HEK293 (cell line): Measurements from ENCODE around the gene RASSF1.

Experiments
- CTCF ChIA-PET: fragments of 350-600 bp; formaldehyde crosslinking; extraction: SDS; loops from one replicate; lab custom pipeline; 2021; ENCODE audit warnings: antibody characterized with exemption; lab: Yijun Ruan, JAX
- POLR2A ChIA-PET: fragments of 300-600 bp; formaldehyde crosslinking; extraction: SDS; loops from one replicate; lab custom pipeline; 2020; ENCODE audit warnings: antibody characterized with exemption, inconsistent platforms; lab: Yijun Ruan, JAX
- H3K27ac ChIP-seq: fragments of 200-500 bp; sonication (Bioruptor generic); 2 replicates; pipeline ENCODE4 v1.5.1; 2014; ENCODE audit warnings: low read depth, low read length, control low read depth, inconsistent platforms; ENCODE audit errors: extremely low read depth
- H3K36me3 ChIP-seq, 2 experiments: fragments of 200-500 bp in 1 of 2; sonication (Bioruptor generic) in 1 of 2; 1 replicate in 1 of 2; 2 replicates in 1 of 2; pipeline ENCODE4 v1.5.1; 2014 to 2017; ENCODE audit warnings: inconsistent platforms in 2 of 2, low read length in 2 of 2; ENCODE audit not compliant: control insufficient read depth in 2 of 2, insufficient read depth in 1 of 2
- H3K4me1 ChIP-seq: fragments of 200-500 bp; sonication (Bioruptor generic); 2 replicates; pipeline ENCODE4 v1.5.1; 2014; ENCODE audit warnings: mild to moderate bottlenecking, low read length, inconsistent platforms; ENCODE audit not compliant: control insufficient read depth, insufficient read depth
- H3K4me3 ChIP-seq: 2 replicates; pipeline ENCODE4 v1.5.1; 2011; ENCODE audit warnings: low read depth, mild to moderate bottlenecking, control low read depth, low read length, moderate library complexity
- H3K9me3 ChIP-seq: fragments of 200-500 bp; sonication (Bioruptor generic); 2 replicates; pipeline ENCODE4 v1.5.1; 2014; ENCODE audit warnings: low read depth, low read length, inconsistent platforms; ENCODE audit not compliant: control insufficient read depth, insufficient read depth
- IKZF3 ChIP-seq: fragments of 450-650 bp; IDR thresholded peaks from 2 replicates; pipeline ENCODE4 v1.5.0; 2018; ENCODE audit warnings: missing biosample characterization, mild to moderate bottlenecking, missing genetic modification characterization, moderate library complexity
- KLF8 ChIP-seq: fragments of 450-650 bp; formaldehyde crosslinking; IDR thresholded peaks from 2 replicates; pipeline ENCODE4 v1.5.1; 2016; ENCODE audit warnings: missing biosample characterization, missing genetic modification characterization
- KLF9 ChIP-seq: fragments of 450-650 bp; formaldehyde crosslinking; IDR thresholded peaks from 2 replicates; pipeline ENCODE4 v1.5.1; 2016; ENCODE audit warnings: missing biosample characterization, missing genetic modification characterization, low read depth
- OVOL3 ChIP-seq: fragments of 450-650 bp; formaldehyde crosslinking; IDR thresholded peaks from 2 replicates; pipeline ENCODE4 v1.5.1; 2016; ENCODE audit warnings: missing biosample characterization, missing genetic modification characterization
- SP7 ChIP-seq: fragments of 450-650 bp; formaldehyde crosslinking; IDR thresholded peaks from 2 replicates; pipeline ENCODE4 v1.5.1; 2016; ENCODE audit warnings: missing biosample characterization, missing genetic modification characterization
- ZBTB17 ChIP-seq: fragments of 450-650 bp; formaldehyde crosslinking; IDR thresholded peaks from 2 replicates; pipeline ENCODE4 v1.5.1; 2016; ENCODE audit warnings: missing biosample characterization, missing genetic modification characterization
- ZBTB49 ChIP-seq: fragments of 450-650 bp; formaldehyde crosslinking; IDR thresholded peaks from 2 replicates; pipeline ENCODE4 v1.5.1; 2016; ENCODE audit warnings: missing biosample characterization, missing genetic modification characterization, low read depth
- ZFP69B ChIP-seq: fragments of 450-650 bp; formaldehyde crosslinking; IDR thresholded peaks from 2 replicates; pipeline ENCODE4 v1.5.1; 2016; ENCODE audit warnings: missing biosample characterization, missing genetic modification characterization
- ZNF157 ChIP-seq: fragments of 450-650 bp; formaldehyde crosslinking; IDR thresholded peaks from 2 replicates; pipeline ENCODE4 v1.5.1; 2016; ENCODE audit warnings: missing biosample characterization, missing genetic modification characterization
- ZNF214 ChIP-seq: fragments of 450-650 bp; formaldehyde crosslinking; IDR thresholded peaks from 2 replicates; pipeline ENCODE4 v1.5.1; 2017; ENCODE audit warnings: missing biosample characterization, mild to moderate bottlenecking, missing genetic modification characterization, borderline replicate concordance
- ZNF248 ChIP-seq: fragments of 450-650 bp; formaldehyde crosslinking; IDR thresholded peaks from 2 replicates; pipeline ENCODE4 v1.5.1; 2017; ENCODE audit warnings: missing biosample characterization, missing genetic modification characterization
- ZNF274 ChIP-seq, 2 experiments: fragments of 200-500 bp in 1 of 2; fragments of 450-650 bp in 1 of 2; sonication (Bioruptor generic) in 1 of 2; formaldehyde crosslinking in 1 of 2; IDR thresholded peaks; 2 replicates each; pipeline versions ENCODE4 v1.5.1 to v1.6.1; 2014 to 2016; ENCODE audit warnings: borderline replicate concordance in 1 of 2, inconsistent platforms in 1 of 2, low read length in 1 of 2, missing biosample characterization in 1 of 2, missing genetic modification characterization in 1 of 2
- ZNF335 ChIP-seq: fragments of 450-650 bp; formaldehyde crosslinking; conservative IDR thresholded peaks from 2 replicates; pipeline ENCODE4 v1.5.1; 2016; ENCODE audit warnings: missing biosample characterization, missing genetic modification characterization
- ZNF341 ChIP-seq: fragments of 450-650 bp; formaldehyde crosslinking; IDR thresholded peaks from 2 replicates; pipeline ENCODE4; 2016; ENCODE audit warnings: low read depth, missing biosample characterization, missing genetic modification characterization
- ZNF366 ChIP-seq: fragments of 450-650 bp; formaldehyde crosslinking; conservative IDR thresholded peaks from 2 replicates; pipeline ENCODE4 v1.5.1; 2016; ENCODE audit warnings: missing biosample characterization, missing genetic modification characterization
- ZNF37A ChIP-seq: fragments of 450-650 bp; IDR thresholded peaks from 2 replicates; pipeline ENCODE4 v1.5.1; 2018; ENCODE audit warnings: missing biosample characterization, missing genetic modification characterization
- ZNF514 ChIP-seq: fragments of 450-650 bp; formaldehyde crosslinking; IDR thresholded peaks from 2 replicates; pipeline ENCODE4 v1.5.1; 2016; ENCODE audit warnings: missing biosample characterization, missing genetic modification characterization
- ZNF521 ChIP-seq: fragments of 450-650 bp; formaldehyde crosslinking; IDR thresholded peaks from 2 replicates; pipeline ENCODE4 v1.5.1; 2017; ENCODE audit warnings: missing biosample characterization, mild to moderate bottlenecking, missing genetic modification characterization
- ZNF600 ChIP-seq: fragments of 450-650 bp; formaldehyde crosslinking; IDR thresholded peaks from 2 replicates; pipeline ENCODE4 v1.5.1; 2016; ENCODE audit warnings: missing biosample characterization, missing genetic modification characterization
- ZNF621 ChIP-seq: fragments of 450-650 bp; formaldehyde crosslinking; IDR thresholded peaks from 2 replicates; pipeline ENCODE4 v1.5.1; 2017; ENCODE audit warnings: missing biosample characterization, missing genetic modification characterization
- ZNF623 ChIP-seq: fragments of 450-650 bp; formaldehyde crosslinking; IDR thresholded peaks from 2 replicates; pipeline ENCODE4 v1.5.1; 2016; ENCODE audit warnings: missing biosample characterization, missing genetic modification characterization
- ZNF701 ChIP-seq: fragments of 450-650 bp; formaldehyde crosslinking; IDR thresholded peaks from 2 replicates; pipeline ENCODE4 v1.5.1; 2016; ENCODE audit warnings: missing biosample characterization, missing genetic modification characterization
- ZNF707 ChIP-seq: fragments of 450-650 bp; formaldehyde crosslinking; IDR thresholded peaks from 2 replicates; pipeline ENCODE4 v1.5.1; 2016; ENCODE audit warnings: missing biosample characterization, missing genetic modification characterization
- ZNF768 ChIP-seq: fragments of 450-650 bp; formaldehyde crosslinking; IDR thresholded peaks from 2 replicates; pipeline ENCODE4 v1.5.1; 2018; ENCODE audit warnings: missing biosample characterization, mild to moderate bottlenecking, missing genetic modification characterization
- ZNF830 ChIP-seq: fragments of 450-650 bp; IDR thresholded peaks from 2 replicates; pipeline ENCODE4 v1.5.0; 2018; ENCODE audit warnings: missing biosample characterization, missing genetic modification characterization, low read depth, mild to moderate bottlenecking, moderate library complexity
- TF ChIP-seq, protein P1 (sequence below): fragments of 450-650 bp; formaldehyde crosslinking; IDR thresholded peaks from 2 replicates; pipeline ENCODE4 v1.5.1; 2016; ENCODE audit warnings: missing biosample characterization, missing genetic modification characterization, borderline replicate concordance

Gene RASSF1

GRCh38 chr3:50351323-50351697, 10.7 kb upstream of the RASSF1 start:
- H3K4me3 ChIP-seq: peak overlapping the region; percentile 72
- H3K9me3 ChIP-seq: no peaks in the 10 kb centered on the region
- H3K27ac ChIP-seq: no peak overlapping the region; the same call in 1 of the 2 replicates
- POLR2A ChIA-PET: interaction anchor here (1.2 to 5.3 kb wide), 3 partner anchors 15 to 218 kb away, joined by 3 to 51 read pairs (median 10); partner anchors contain the start of genes HEMK1, HYAL3 and NAA80
- CTCF ChIA-PET: interaction anchor here (5.3 kb wide), 1 partner anchor 199 kb away, joined by 27 read pairs; no protein-coding TSS in a partner anchor
- no peak for TF ChIP-seq ZNF768 (tag by site-specific recombination)
- no peak for TF ChIP-seq ZNF366
- TF ChIP-seq KLF9 (tag by site-specific recombination): no peak
- TF ChIP-seq IKZF3 (tag by site-specific recombination): 0 out of 2 replicates have a peak, but pooled peaks have one; percentile 12
- no peak for TF ChIP-seq ZBTB49 (tag by site-specific recombination)
- 0 out of 2 replicates have a peak, but pooled peaks have one; percentile 15 for TF ChIP-seq ZNF600 (tag by site-specific recombination)
- peaks cover 0 to 64% of the 10 kb centered on the region in 2 experiments; a peak in 1 of 3 replicates for H3K36me3 ChIP-seq
- peaks cover 2% of the 10 kb centered on the region; the same call in 1 of the 2 replicates for H3K4me1 ChIP-seq

DNA sequence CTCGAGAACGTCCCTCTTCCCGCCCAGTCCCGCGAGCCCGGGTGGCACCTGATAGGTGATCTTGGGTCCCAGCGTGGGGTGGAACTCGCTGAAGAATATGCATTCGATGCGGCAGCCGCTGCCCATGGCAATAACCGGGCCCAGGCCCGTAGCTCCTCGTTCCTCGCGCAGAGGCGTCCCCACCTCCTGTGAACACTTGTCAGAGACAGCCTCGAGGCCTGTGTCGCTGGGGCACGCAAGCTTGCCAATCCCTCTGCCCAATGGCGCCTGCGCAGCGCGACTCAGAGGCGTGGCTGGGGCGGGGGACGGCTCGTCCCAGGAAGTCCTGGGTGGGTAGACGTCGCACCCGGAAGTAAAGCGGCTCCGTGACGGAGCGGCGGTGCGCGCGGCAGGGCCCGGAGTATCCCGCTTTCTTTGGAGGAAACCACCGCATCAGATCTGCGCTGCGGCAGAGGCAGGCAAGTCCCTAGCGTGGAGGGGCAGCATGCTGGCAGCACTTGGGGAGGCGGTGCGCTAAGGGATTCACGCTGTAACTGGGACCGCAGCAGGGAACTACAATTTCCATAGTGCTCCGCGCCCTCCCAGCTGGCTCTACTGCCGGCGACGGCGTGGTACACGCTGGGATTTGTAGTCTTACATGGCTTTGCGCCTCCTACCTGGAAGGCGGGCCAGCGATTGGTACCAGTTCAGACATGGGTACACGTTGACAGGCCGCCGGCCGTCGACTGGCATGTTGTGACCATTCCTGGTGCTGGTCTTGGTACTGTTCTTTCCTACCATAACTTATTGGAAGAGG, 10.1 kb upstream of the RASSF1 start, which contains the start of the genes CYB561D2 and NPRL2:
Gene CYB561D2, plus strand, starts transcription at position 336 of the 796 bp plus-strand sequence. CDS start 572 bp downstream, outside the sequence.
Gene NPRL2, minus strand, starts transcription at position 249 of the 796 bp plus-strand sequence. Its CDS starts 123 bp downstream, at position 126.
- Histone ChIP-seq H3K27ac (peak within 1 kb of the TSS; percentile 63), H3K4me3 (peak within 1 kb of the TSS; percentile 72), H3K4me1 (peaks cover 4% of the 10 kb centered on the region; the same call in 1 of the 2 replicates), H3K36me3 (peaks cover 0 to 62% of the 10 kb centered on the region in 2 experiments; a peak in 1 of 3 replicates), H3K9me3 (no peaks in the 10 kb centered on the region)
- ChIA-PET POLR2A (interaction anchor here (0.5 to 5.3 kb wide), 11 partner anchors 11 to 265 kb away, joined by 3 to 51 read pairs (median 3); partner anchors contain the start of genes HEMK1, HYAL3, NAA80 and TUSC2), CTCF (interaction anchor here (0.5 to 5.3 kb wide), 5 partner anchors 100 to 264 kb away, joined by 3 to 27 read pairs (median 3); no protein-coding TSS in a partner anchor)
- no peak for TF ChIP-seq ZNF157
- TF ChIP-seq ZNF335 (tag by site-specific recombination): peak; percentile 96
- TF ChIP-seq ZNF623: no peak
- no peak for TF ChIP-seq ZNF274 (IDR thresholded peaks at IDR 0.05; ENCODE audit: low read length)
- TF ChIP-seq ZNF274 (tag by site-specific recombination; IDR thresholded peaks at IDR 0.05; ENCODE audit: borderline replicate concordance): no peak
- TF ChIP-seq ZFP69B (tag by site-specific recombination): 0 out of 2 replicates have a peak, but pooled peaks have one; percentile 22
- peak; percentile 55; the same call in 1 of the 2 replicates for TF ChIP-seq SP7 (tag by site-specific recombination)
- peak; percentile 72 for TF ChIP-seq ZNF341 (tag by site-specific recombination)
- TF ChIP-seq ZBTB17 (tag by site-specific recombination): peak; percentile 69; the same call in 1 of the 2 replicates
- TF ChIP-seq OVOL3 (tag by site-specific recombination): no peak
- TF ChIP-seq KLF8: peak; percentile 90; the same call in 1 of the 2 replicates
- no peak for TF ChIP-seq ZNF514 (tag by site-specific recombination)
- no peak for TF ChIP-seq ZNF214 (tag by site-specific recombination)
- TF ChIP-seq ZNF621 (tag by site-specific recombination): no peak
- TF ChIP-seq, protein P1, sequence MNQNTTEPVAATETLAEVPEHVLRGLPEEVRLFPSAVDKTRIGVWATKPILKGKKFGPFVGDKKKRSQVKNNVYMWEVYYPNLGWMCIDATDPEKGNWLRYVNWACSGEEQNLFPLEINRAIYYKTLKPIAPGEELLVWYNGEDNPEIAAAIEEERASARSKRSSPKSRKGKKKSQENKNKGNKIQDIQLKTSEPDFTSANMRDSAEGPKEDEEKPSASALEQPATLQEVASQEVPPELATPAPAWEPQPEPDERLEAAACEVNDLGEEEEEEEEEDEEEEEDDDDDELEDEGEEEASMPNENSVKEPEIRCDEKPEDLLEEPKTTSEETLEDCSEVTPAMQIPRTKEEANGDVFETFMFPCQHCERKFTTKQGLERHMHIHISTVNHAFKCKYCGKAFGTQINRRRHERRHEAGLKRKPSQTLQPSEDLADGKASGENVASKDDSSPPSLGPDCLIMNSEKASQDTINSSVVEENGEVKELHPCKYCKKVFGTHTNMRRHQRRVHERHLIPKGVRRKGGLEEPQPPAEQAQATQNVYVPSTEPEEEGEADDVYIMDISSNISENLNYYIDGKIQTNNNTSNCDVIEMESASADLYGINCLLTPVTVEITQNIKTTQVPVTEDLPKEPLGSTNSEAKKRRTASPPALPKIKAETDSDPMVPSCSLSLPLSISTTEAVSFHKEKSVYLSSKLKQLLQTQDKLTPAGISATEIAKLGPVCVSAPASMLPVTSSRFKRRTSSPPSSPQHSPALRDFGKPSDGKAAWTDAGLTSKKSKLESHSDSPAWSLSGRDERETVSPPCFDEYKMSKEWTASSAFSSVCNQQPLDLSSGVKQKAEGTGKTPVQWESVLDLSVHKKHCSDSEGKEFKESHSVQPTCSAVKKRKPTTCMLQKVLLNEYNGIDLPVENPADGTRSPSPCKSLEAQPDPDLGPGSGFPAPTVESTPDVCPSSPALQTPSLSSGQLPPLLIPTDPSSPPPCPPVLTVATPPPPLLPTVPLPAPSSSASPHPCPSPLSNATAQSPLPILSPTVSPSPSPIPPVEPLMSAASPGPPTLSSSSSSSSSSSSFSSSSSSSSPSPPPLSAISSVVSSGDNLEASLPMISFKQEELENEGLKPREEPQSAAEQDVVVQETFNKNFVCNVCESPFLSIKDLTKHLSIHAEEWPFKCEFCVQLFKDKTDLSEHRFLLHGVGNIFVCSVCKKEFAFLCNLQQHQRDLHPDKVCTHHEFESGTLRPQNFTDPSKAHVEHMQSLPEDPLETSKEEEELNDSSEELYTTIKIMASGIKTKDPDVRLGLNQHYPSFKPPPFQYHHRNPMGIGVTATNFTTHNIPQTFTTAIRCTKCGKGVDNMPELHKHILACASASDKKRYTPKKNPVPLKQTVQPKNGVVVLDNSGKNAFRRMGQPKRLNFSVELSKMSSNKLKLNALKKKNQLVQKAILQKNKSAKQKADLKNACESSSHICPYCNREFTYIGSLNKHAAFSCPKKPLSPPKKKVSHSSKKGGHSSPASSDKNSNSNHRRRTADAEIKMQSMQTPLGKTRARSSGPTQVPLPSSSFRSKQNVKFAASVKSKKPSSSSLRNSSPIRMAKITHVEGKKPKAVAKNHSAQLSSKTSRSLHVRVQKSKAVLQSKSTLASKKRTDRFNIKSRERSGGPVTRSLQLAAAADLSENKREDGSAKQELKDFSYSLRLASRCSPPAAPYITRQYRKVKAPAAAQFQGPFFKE: no peak
- no peak for TF ChIP-seq ZNF701 (tag by site-specific recombination)
- TF ChIP-seq ZNF521 (tag by site-specific recombination): no peak
- TF ChIP-seq ZNF37A: no peak
- TF ChIP-seq ZNF830: no peak
- TF ChIP-seq ZNF248 (tag by site-specific recombination): no peak
- no peak for TF ChIP-seq ZNF707
